ENCODE results near the gene LIN28B.
"Not testable (repeated sequence)": the region's sequence is repeated elsewhere in the genome, so short reads cannot be mapped to it uniquely, and the experiment has no call there.

Gene LIN28B

GRCh38 chr6:104956731-104957294, at the start of gene LIN28B:
Gene LIN28B, plus strand, starts transcription at chr6:104957107. Its CDS starts 144 bp downstream, at chr6:104957251.
- no peak for DNase-seq (ENCODE audit: low read depth in 2 of 2)

DNA sequence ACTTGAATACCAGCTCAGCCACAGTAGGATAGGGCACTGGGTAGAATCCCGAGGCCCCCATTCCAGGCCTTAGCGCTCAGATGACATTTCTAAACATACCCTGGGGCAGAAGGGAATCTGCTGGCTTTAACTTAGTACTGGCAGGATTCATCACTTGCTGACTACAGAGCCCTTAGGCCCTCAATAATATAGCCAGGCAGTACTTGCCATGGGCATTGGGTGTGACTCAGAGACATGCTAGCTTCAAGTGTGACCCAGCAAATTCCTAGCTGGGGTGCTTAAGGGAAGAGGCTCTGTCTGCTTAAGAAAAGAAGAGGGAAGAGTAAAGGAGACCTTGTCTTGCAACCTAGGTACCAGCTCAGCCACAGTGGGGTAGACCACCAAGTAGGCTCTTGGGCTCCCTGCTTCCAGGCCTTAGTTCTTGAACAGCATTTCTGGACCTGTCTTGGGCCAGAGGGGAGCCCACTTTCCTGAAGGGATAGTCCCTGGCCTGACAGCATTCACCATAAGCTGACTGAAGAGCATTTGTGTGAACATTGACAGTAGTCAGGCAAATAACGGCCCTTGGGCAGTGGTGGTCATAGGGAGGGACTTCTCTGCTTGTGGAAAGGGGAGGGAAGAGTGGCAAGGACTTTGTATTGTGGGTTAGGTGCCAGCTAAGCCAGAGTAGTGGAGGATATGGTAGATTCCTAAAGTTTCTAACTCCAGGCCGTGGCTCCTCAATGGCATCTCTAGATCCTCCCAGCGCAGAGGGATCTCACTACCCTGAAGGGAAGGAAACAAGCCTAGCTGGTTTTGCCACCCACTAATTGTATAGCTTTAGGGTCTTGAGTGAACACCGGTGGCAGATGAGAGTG, 48.6 kb upstream of the LIN28B start:
- no peak for DNase-seq (ENCODE audit: low read depth in 2 of 2)

DNA sequence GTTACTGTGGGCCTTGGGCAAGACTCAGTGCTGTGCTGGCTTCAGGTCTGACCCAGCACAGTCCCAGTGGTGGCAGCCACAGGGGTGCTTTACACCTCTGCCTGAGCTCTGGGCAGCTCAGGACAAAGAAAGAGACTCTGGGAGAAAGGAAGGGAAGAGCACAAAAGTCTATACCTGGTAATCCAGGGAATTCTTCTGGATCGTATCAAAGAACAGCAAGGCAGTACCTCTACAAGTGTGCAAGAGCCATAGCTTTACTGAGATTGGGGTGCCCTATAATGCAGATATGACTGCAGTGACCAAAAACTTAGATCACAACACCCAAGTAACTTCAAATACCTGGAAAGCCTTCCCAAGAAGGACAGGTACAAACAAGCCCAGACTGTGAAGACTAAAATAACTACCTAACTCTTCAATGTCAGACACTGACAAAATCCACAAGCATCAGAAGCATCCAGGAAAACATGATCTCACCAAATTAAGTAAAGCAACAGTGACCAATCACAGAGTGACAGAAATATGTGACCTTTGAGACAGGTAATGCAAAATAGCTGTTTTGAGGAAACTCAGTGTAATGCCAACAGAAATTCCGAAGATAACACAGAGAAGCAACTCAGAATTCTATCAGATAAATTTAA, 47.9 kb upstream of the LIN28B start:
- no peak for DNase-seq (ENCODE audit: low read depth in 2 of 2)

- DNase-seq (ENCODE audit: low read depth in 2 of 2), result no peak
These were observed 35.0 kb upstream of the LIN28B start for GRCh38 chr6:104921896-104922295.

GRCh38 chr6:104928141-104928540, 28.8 kb upstream of the LIN28B start:
- DNase-seq (ENCODE audit: low read depth in 2 of 2), result no peak

- no peak for DNase-seq (ENCODE audit: low read depth in 2 of 2)
These were observed 27.6 kb upstream of the LIN28B start for GRCh38 chr6:104929353-104929752.

- DNase-seq (ENCODE audit: low read depth in 2 of 2), result no peak
These were observed 26.0 kb upstream of the LIN28B start for GRCh38 chr6:104930939-104931338.

DNA sequence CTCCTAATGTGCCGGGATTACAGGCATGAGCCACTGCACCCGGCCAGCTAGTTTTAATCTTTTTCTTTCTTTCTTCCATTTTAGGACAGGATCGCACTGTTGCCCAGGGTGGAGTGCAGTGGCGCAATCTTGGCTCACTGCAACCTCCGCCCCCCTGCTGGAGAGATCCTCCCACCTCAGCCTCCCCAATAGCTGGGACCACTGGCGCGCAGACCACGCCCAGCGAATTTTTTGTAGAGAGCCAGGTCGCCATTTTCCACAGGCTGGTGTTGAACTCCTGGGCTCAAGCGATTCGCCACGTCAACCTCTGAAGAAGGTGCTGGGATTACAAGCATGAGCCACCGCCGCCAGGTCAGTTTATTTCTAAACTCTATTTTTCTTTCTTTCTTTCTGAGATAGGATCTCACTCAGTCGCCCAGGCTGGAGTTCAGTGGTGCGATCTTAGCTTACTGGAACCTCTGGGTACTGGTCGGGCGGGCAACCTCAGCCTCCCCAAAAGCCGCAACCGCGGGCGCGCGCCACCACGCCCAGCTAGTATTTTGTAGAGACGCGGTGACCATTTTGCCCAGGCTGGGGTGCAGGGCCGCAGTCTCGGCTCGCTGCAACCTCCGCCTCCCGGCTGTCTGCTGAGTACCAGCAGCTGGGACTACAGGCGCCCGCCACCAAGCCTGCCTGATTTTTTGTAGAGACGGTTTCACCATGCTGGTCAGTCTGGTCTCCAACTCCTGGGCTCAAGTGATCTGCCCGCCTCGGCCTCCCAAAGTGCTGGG, 20.0 kb upstream of the LIN28B start:
- no peak for DNase-seq (ENCODE audit: low read depth in 2 of 2)

- no peak for DNase-seq (ENCODE audit: low read depth in 2 of 2)
These were observed 16.5 kb upstream of the LIN28B start for GRCh38 chr6:104940238-104940892.

- DNase-seq (ENCODE audit: low read depth in 2 of 2), result no peak
These were observed 15.8 kb upstream of the LIN28B start for GRCh38 chr6:104940893-104941728.

DNA sequence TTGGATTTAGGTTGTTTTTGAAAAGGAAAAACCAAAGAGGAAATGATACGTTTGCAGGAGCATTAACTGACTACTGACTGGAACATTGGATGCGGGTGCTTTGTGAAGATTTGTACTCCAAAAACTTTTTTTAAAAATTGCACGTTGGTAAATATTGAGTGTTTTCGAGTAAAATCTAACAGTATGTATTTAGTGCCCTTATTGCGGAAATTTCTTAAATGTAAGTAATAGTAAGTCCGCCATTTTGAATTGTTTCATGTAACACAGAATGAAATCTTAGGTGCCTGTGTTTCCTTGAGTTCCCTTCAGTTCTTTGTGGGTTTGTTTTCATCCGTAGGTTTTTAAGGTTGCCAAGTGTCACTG, 15.2 kb upstream of the LIN28B start:
- DNase-seq (ENCODE audit: low read depth in 2 of 2), result no peak

GRCh38 chr6:104943781-104944180, 13.1 kb upstream of the LIN28B start:
- no peak for DNase-seq (ENCODE audit: low read depth in 2 of 2)

- DNase-seq (ENCODE audit: low read depth in 2 of 2), result no peak
These were observed 7.7 kb upstream of the LIN28B start for GRCh38 chr6:104949206-104949605.

DNA sequence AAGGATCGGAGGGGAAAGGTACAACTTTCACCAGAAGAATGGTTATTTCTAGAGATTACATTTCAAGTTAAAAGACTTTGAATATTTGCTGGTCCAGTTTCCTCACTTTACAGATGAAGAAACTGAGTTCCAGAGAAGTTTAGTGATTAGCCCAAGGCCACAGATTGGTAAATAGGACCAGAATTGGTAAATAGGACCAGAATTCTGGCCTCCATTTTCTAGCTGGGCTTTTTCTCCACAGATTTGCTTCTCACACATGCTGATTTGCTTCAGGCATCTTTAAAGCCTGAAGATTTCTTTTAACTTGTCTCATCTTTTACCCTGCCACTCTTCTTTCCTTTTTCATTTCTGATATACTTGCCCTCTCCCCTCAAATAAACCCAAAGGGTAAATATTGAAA, 5.2 kb upstream of the LIN28B start:
- no peak for DNase-seq (ENCODE audit: low read depth in 2 of 2)

GRCh38 chr6:104952911-104953399, 4.0 kb upstream of the LIN28B start:
- no peak for DNase-seq (ENCODE audit: low read depth in 2 of 2)

GRCh38 chr6:104953400-104954189, 3.3 kb upstream of the LIN28B start:
- not testable (repeated sequence) for DNase-seq (ENCODE audit: low read depth in 2 of 2)

GRCh38 chr6:104954190-104954797, 2.6 kb upstream of the LIN28B start:
- no peak for DNase-seq (ENCODE audit: low read depth in 2 of 2)

DNA sequence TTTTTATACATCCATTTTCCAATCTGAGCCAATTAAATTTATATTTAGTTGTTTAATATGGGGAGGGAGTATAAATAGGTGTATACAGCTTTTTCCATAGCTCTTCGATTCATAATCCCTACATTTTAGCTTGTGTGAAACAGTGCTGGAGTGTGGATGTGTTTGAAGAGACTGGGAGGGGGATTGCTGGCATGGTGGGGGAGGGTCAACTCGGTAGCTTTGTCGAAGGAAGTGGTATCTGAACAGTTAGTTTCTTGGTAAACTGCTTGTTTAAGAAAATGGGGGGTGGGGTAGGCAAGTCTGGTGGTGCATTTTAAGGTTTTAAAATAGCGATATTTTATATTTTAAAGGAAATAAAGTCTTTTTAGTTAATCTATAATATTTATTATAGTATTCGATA, 1.4 kb upstream of the LIN28B start:
- no peak for DNase-seq (ENCODE audit: low read depth in 2 of 2)

All from stimulated activated CD8-positive, alpha-beta memory T cell treated with anti-CD3 and anti-CD28 coated beads, Interleukin-2, amount 100 ng/mL, for 1 hour (primary cell).